ENCODE results near the gene PCARE.
A peak's percentile ranks its signal among the peaks of the same experiment; 100 is the strongest.
"Not testable (repeated sequence)": the region's sequence is repeated elsewhere in the genome, so short reads cannot be mapped to it uniquely, and the experiment has no call there.

The PCARE gene

GRCh38 chr2:29090311-29090710 is 16.0 kb upstream of the PCARE start:
- not testable (repeated sequence) for DNase-seq

- no peak for DNase-seq
Observed at GRCh38 chr2:29084554-29084953, 10.2 kb upstream of the PCARE start.

DNA sequence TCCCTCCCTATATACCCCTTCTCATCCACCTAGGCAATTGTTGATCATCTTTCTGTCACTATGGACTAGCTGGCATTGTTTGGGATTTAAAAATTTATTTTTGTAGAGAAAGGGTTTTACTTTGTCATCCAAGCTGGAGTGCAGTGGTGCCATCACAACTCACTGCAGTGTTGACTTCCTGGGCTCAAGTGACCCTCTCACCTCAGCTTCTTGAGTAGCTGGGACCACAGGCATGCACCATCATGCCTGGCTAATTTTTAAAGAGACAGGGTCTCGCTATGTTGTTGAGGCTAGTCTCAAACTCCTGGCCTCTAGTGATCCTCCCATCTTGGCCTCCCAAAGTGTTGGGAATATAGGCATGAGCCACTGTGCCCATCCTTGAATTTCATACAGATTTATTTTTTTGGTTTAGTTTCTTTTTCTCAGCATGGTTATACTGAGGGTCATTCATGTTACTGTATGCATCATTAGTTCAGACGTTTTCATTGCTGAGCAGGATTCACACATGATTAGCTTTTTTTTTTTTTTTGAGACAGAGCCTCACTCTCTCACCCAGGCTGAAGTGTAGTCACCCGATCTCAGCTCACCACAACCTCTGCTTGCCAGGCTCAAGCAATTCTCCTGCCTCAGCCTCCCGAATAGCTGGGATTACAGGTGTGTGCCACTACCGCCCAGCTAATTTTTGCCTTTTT is 8.6 kb upstream of the PCARE start:
- DNase-seq: no peak

GRCh38 chr2:29080886-29081743 is 6.8 kb upstream of the PCARE start:
- no peak for DNase-seq

DNA sequence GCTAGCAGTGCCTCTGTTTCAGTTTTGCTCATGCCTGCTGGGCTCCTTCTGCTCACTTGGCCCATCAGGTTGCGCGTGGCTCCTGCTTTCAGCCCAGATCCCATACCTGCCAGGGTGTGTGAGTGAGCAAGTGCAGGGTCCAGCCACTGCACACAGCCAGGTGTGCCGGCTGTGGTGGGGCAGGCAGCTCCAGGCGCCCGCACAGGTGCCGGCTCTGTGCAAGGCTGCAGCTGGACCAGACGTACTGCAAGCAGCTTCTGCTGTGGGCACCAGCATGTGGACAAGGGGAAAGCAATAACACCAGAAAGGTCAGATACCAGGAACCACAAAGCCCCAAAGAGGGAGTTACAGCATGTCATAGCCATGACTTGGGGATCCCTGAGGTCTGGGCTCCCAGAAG is 5.6 kb upstream of the PCARE start:
- no peak for DNase-seq

DNA sequence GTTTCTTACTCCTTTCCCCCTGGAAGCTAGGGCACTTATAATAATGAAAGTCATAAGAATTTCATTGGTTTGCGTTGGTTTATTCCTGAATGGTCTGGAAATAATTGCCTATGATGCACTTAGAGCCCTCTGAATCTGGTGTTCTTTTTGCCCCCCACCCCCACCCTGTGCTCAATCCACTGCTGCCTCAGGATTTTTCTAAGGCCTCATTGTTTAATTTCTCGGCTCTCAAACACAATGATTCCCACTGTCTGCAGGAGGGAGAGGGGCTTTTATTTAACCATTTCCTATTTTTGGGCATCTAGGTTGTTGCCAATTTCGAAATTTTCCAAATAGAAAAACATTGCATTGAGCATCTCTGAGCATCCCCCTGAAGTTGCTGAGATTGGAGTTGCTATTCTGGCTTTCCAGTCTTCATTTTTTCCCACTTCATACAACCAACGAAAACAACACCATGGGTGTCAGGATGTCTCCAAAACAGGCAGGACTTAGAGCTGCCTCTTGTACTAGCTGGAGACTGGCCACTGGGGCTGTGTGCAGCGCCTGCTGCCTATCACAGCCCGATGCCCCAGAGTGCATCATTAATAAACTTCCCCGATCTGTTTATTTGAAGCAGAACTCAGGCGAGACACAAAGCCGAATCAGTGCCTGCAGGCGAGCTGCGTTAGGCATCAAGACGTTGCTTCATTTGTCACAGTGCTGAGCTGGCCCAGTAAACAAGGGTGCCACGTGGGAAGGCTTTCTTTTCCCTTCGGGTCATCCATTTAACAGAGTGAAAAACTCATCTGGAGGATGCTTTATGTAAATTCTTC is 1.8 kb upstream of the PCARE start:
- no peak for DNase-seq

GRCh38 chr2:29073933-29074332 is 390 bp downstream of the PCARE start:
- DNase-seq: no peak

GRCh38 chr2:29072971-29073725 is 1.2 kb downstream of the PCARE start:
- DNase-seq: no peak

DNA sequence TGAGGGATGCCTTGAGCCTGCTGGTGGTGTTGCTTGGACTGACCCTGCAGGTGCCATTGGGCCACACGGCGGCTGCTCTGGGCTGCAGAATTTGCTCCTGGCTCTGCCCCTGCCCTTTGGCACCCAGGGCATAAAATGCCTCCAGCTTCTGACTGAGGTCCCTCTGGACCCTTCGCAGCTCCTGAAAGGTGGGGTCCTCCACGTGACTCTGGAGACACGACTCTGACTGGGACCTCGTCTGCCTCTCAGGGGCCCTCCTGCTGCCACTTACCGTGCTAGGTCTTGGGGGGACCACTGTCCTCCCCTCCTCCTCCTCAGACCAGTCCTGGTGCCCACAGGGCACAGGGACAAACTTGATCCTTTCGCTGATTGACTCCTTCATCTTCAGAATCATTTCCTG is 2.1 kb downstream of the PCARE start:
- no peak for DNase-seq

DNA sequence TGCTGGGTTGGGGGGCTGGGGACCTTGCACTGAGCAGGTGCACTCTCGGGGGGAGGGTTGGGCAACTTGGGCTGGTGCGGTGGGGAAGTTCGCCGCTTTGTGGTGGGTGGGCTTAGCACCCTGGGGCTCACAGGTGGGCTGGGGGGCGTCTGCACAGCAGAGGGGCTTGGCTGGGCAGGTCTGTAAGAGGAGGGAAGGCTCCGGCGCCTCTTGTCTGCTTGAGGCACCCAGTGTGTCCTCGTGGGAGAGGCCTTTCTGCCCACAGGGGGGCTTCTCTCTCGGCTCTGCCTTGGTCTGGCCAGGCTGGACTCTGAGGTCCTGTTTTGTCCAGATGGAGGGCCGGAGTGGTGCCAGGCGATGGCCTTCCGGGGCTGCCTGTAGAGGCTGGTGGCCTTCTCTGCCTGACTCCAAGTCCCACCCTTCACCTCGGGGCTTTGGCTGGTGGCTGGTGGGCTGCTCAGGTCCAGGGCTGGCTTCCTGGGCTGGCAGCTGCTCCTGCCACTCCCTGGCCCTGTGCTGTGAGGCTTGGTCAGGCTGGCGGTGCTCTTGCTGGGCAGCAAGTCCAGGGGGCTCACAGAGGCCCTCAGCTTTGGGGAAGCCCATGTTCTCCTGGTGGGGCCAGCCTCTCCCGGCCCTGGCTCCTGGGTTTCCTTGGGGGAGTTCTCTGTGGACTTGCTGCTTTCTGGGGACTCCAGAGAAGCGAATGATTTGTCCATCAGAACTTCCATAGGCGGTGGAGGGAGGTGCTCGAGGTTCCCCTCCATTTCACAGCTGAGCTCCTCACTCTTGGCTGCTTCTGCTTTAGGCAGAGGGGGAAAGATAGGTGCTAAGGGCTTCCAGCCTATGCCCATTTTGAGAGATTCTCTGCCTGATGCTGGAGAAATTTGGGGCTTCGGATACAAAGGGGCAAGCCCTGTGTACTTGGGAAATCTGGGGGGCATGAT is 3.0 kb downstream of the PCARE start:
- no peak for DNase-seq

- no peak for DNase-seq
Observed at GRCh38 chr2:29070526-29070925, 3.8 kb downstream of the PCARE start.

- no peak for DNase-seq
Observed at GRCh38 chr2:29068513-29068912, 5.8 kb downstream of the PCARE start.

- DNase-seq: no peak
Observed at GRCh38 chr2:29066997-29067605, 7.2 kb downstream of the PCARE start.

DNA sequence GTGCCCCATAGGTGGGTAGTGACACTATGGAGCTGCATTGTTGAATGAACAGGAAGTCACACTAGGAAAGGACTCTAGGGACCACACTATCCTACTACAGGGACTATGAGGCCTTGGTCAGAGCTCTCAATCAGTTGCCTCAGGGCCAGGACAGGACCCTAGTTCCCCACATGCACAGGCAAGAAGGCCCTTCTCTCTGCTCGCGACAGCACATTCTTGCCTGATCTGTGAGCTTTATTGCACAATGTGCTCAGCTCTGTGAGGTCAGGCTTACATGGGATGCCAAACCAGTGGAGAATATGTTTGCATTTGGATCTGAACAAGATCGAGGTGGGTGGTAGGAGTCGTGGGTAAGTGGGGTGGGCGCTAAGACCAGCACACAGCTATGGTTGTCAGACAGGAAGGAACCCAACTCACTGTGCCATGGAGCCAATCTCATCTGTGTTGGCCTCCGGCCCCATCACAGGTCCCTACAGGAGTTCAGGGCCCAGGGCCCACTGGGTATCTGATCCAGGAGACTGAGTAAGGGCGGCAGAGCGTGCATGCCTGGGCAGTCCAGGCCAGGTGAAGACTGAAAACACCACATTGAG is 8.0 kb downstream of the PCARE start:
- no peak for DNase-seq

DNA sequence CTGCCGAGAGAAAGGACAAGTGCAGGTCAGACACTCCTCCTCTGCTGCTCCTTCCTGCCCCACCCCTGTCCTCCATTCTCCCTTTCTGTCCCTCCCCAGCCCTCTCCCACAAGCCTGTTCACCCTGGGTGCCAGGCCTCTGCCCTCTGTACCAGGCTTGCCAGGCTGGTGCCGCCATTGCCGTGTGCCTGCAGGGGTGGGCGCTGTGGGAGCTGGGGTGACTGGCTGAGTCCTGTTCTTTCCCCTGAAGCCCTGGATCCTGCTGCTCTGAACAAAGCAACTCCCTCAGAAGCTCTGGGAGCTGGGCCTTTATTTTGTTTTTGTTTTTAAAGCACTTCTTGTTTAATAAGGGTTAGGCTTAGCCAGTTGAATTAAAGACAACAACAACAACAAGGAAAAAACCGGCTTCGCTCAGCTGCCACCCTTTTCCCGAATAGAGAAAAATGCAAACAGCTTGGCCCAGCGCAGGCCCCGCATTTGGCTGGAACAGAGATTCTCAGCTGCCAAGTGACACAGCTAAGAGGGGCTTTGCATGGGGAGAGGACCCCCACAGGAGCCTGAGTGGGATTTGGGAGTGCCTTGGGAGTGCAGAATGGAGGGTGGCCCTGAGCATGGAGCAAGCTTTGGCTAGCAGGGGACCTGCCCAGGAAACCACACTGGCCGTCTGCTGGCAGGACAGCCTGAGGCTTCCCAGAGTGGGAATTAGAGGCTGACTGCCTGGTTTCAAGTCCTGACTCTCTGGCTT is 9.1 kb downstream of the PCARE start:
- DNase-seq: no peak

- DNase-seq: no peak
Observed at GRCh38 chr2:29064746-29065067, 9.6 kb downstream of the PCARE start.

GRCh38 chr2:29064346-29064715 is 10.0 kb downstream of the PCARE start:
- DNase-seq: no peak

GRCh38 chr2:29063646-29064345 is 10.5 kb downstream of the PCARE start:
- DNase-seq: peak in 1 of 2 experiments; percentile 35

DNA sequence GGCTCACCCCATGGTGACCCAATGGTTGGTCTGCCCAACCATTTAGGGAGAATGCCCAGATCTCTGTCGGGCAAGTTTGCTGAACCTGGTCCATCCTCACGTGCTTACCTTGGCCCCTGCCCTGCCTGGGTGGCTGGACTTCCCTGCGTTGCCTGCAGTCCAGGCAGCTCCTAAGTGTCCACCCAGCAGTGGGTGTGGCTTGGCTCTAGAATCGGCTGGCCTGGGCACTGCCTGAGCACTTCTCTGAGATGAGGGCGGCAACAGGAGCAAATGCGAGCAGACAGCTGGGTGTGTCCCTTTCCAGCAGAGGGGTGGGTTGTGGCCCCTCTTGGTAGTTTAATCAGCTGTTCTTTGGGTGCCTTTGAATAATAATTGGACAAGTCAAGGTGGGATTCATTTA is 11.3 kb downstream of the PCARE start:
- no peak for DNase-seq

DNA sequence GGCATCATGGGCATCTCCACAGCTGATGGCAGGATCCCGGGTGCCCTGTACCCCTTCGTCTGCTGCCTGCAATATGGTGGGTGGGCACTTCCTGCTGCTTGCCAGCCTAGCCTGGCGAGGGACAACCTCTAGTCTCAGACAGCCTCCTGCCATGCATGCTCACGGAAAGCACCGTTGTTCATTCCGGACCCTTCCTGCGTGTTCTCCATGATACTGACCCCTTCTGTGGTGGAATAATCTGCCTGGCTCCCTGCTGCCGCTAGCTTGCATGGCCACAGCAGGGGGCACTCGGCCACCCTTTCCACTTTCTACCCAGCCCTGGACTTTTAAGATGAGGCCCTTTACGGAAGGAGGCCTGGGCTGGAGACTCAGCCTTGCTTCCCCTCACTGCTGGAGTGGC is 12.0 kb downstream of the PCARE start:
- DNase-seq: no peak
